Calu3 (cell line): ENCODE data around the gene CDKN1B. TPM values are rescaled to one million over a fixed set of nuclear protein-coding genes. Genes with fewer than 3 reads are reported as not detected.

Experiments used
- BruUV-seq: library from RNA; stranded (reverse); fragments of 400-500 nt; replicated peaks from 2 replicates; lab custom pipeline; 2021; lab: Mats Ljungman, UMichigan
- CTCF ChIA-PET: fragments of 300-600 bp; sonication (Branson Sonifier 250); formaldehyde crosslinking; loops from one replicate; lab custom pipeline; 2022; ENCODE audit warnings: antibody characterized with exemption; lab: Charles Lee
- DNase-seq: peaks from one replicate; pipeline ENCODE4 v3.0.0; 2022
- H3K27ac Mint-ChIP-seq: one replicate; pipeline ENCODE4 v1.8.0; 2022; ENCODE audit warnings: mixed read lengths; ENCODE audit not compliant: unreplicated experiment
- H3K27me3 Mint-ChIP-seq: one replicate; pipeline ENCODE4 v1.8.0; 2022; ENCODE audit warnings: mixed read lengths; ENCODE audit not compliant: unreplicated experiment
- H3K36me3 Mint-ChIP-seq: one replicate; pipeline ENCODE4 v1.8.0; 2022; ENCODE audit warnings: mild to moderate bottlenecking, moderate library complexity, mixed read lengths; ENCODE audit not compliant: insufficient read depth, unreplicated experiment
- H3K4me1 Mint-ChIP-seq: one replicate; pipeline ENCODE4 v1.8.0; 2022; ENCODE audit warnings: mild to moderate bottlenecking, low read depth, mixed read lengths; ENCODE audit not compliant: unreplicated experiment
- H3K4me3 Mint-ChIP-seq: one replicate; pipeline ENCODE4 v1.8.0; 2022; ENCODE audit warnings: mild to moderate bottlenecking, low read depth, moderate library complexity, mixed read lengths; ENCODE audit not compliant: unreplicated experiment
- H3K9me3 Mint-ChIP-seq: one replicate; pipeline ENCODE4 v1.8.0; 2022; ENCODE audit warnings: low read depth, mixed read lengths; ENCODE audit not compliant: unreplicated experiment
- CTCF ChIP-seq: fragments of 200-600 bp; IDR thresholded peaks from one replicate; pipeline ENCODE4 v1.8.0; 2022; ENCODE audit warnings: antibody characterized with exemption; ENCODE audit not compliant: unreplicated experiment
- intact Hi-C: fragments of 100-400 bp; cut with micrococcal nuclease; formaldehyde crosslinking; loops from one replicate; pipeline ENCODE4 v1.10.0; 2022; ENCODE audit not compliant: unreplicated experiment
- microRNA-seq: library from miRNA; unstranded; fragments of <30 nt; microRNA quantifications from one replicate; pipeline ENCODE4 v1.2.0, GENCODE V29; 2022
- total RNA-seq: library from RNA; stranded (reverse); gene quantifications from 2 replicates; pipeline ENCODE4 v1.2.3, GENCODE V29; 2022

Gene CDKN1B
- total RNA-seq, 1 experiment from 2014 or later, result 41.0 TPM

DNA sequence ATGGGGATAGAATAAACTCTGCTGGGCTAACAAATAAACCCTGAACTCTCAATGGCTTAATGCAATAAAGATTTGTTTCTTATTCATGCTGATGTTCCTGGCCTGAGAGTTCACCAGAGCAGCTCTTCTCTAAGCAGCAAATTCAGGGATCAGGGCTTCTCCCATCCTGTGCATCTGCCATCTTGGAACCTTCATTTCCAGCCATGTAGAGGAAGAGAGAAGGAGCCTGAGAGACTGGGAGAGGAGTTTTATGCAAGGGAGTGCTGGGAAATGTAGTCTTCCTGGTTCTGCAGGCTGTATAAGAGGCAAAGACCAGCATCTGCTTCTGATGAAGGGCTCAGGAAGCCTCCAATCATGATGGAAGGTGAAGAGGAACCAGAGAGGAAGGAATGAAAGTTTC lies 47.7 kb downstream of the CDKN1B start:
- Mint-ChIP-seq H3K4me1 (peaks cover under 1% of the 10 kb centered on the region), H3K36me3 (no peaks in the 10 kb centered on the region), H3K27me3 (no peaks in the 10 kb centered on the region), H3K27ac (no peak overlapping the region), H3K9me3 (no peaks in the 10 kb centered on the region), H3K4me3 (no peak overlapping the region)
- no TSS peak for BruUV-seq
- DNase-seq, result no peak
- no peak for TF ChIP-seq CTCF
- intact Hi-C loops, result no loop called here
- CTCF ChIA-PET, result no interaction called here

GRCh38 chr12:12770262-12770661 lies 53.1 kb downstream of the CDKN1B start:
- DNase-seq, result no peak
- Mint-ChIP-seq H3K9me3 (peaks cover 4% of the 10 kb centered on the region), H3K27me3 (no peaks in the 10 kb centered on the region), H3K4me3 (no peak overlapping the region), H3K27ac (no peak overlapping the region), H3K36me3 (no peaks in the 10 kb centered on the region), H3K4me1 (no peaks in the 10 kb centered on the region)
- intact Hi-C loops, result no loop called here
- CTCF ChIA-PET, result no interaction called here
- no TSS peak for BruUV-seq
- TF ChIP-seq CTCF, result no peak

Small RNA genes lying within 50 kb of the gene (microRNA-seq; reads per million reads assigned to microRNA genes)
- not detected for gene MIR613

Other genes with a start within 250 kb of the CDKN1B start
- gene DUSP16, start 154.5 kb upstream of the CDKN1B start, total RNA-seq, result 23.4 and 25.8 TPM in 2 replicates
- 17.0 and 20.4 TPM in 2 replicates for gene CREBL2, start 105.5 kb upstream of the CDKN1B start, total RNA-seq
- 5.4 and 6.0 TPM in 2 replicates for gene GPR19, start 21.2 kb upstream of the CDKN1B start, total RNA-seq
- gene APOLD1, start 68.3 kb downstream of the CDKN1B start, total RNA-seq, result 5.2 and 5.3 TPM in 2 replicates
- gene DDX47, start 96.0 kb downstream of the CDKN1B start, total RNA-seq, result 60.2 and 60.5 TPM in 2 replicates
- 742 and 748 TPM in 2 replicates for gene GPRC5A, start 174.2 kb downstream of the CDKN1B start, total RNA-seq
- gene GPRC5D, start 234.8 kb downstream of the CDKN1B start, total RNA-seq, result not detected in 2 replicates